Testis (tissue), 3 donors: ENCODE data around the gene PROK1. TPM values are rescaled to one million over a fixed set of nuclear protein-coding genes. Genes with fewer than 3 reads are reported as not detected.

Experiments used
- DNase-seq: peaks from one replicate; pipeline ENCODE4 v3.0.0-alpha.2; 2019
- H3K27ac ChIP-seq, 2 donors: fragments of 200-600 bp; sonication (generic); one replicate each; pipeline ENCODE4 v1.5.1; 2019
- H3K27me3 ChIP-seq: fragments of 200-600 bp; sonication (generic); one replicate; pipeline ENCODE4 v1.5.1; 2019
- H3K36me3 ChIP-seq: fragments of 200-600 bp; sonication (generic); one replicate; pipeline ENCODE4 v1.5.1; 2017; ENCODE audit warnings: low read depth; ENCODE audit errors: missing control alignments
- H3K4me1 ChIP-seq: fragments of 200-600 bp; sonication (generic); one replicate; pipeline ENCODE4 v1.5.1; 2019
- H3K4me3 ChIP-seq, 2 donors: fragments of 200-600 bp; sonication (generic); one replicate each; pipeline ENCODE4 v1.5.1; 2017 to 2019
- H3K9me3 ChIP-seq: fragments of 200-600 bp; sonication (generic); one replicate; pipeline ENCODE4 v1.5.1; 2017
- CTCF ChIP-seq, 3 experiments: fragments of 450-650 bp in 2 of 3; fragments of 200-600 bp in 1 of 3; sonication (generic) in 1 of 3; IDR thresholded peaks; one replicate each; pipeline ENCODE4 v1.5.1; 2016 to 2019; ENCODE audit warnings: antibody characterized with exemption in 3 of 3, mild to moderate bottlenecking in 2 of 3, moderate library complexity in 1 of 3
- POLR2A ChIP-seq: fragments of 450-650 bp; IDR thresholded peaks from one replicate; pipeline ENCODE4 v1.6.1; 2017; ENCODE audit warnings: antibody characterized with exemption, mild to moderate bottlenecking, moderate library complexity
- WGBS, 2 donors: methylation state at CpG; one replicate each; pipeline ENCODE4 v1.1.5; 2018; 5-methylcytosine and 5-hydroxymethylcytosine counted together
- intact Hi-C: fragments of 100-400 bp; cut with DNase I; formaldehyde crosslinking; loops from one replicate; pipeline ENCODE4 v1.15.1; 2023; ENCODE audit warnings: low total_unique reads
- polyA plus RNA-seq: library from polyadenylated mRNA; stranded (reverse); fragments of 350-450 nt; fragmentation: Illumina TruSeq; extraction: RNeasy Lipid Tissue Mini Kit (QIAGEN cat#74804); gene quantifications from one replicate; pipeline ENCODE4 v1.2.3, GENCODE V29; 2014; ENCODE audit warnings: low read depth, low replicate concordance; ENCODE audit not compliant: insufficient read depth
- total RNA-seq, 2 donors: library from RNA; depleted of rRNA; stranded (reverse); fragments of >200 nt; gene quantifications; one replicate each; pipeline ENCODE4 v1.2.3, GENCODE V29; 2016

Gene PROK1
- total and polyA plus RNA-seq, 3 donors from 2014 or later: 50.4 to 85.5 (median 70.6) TPM

- intact Hi-C loops: loop anchor here (10.0 kb wide), 1 partner anchor 271 kb away; no protein-coding TSS in a partner anchor
- DNase-seq: no peak
- TF ChIP-seq CTCF (IDR thresholded peaks at IDR 0.05) (no peak), POLR2A (no peak)
- no peaks in the 10 kb centered on the region for H3K27me3 ChIP-seq
- no peak overlapping the region for H3K4me3 ChIP-seq
- no peaks in the 10 kb centered on the region for H3K9me3 ChIP-seq
- no peaks in the 10 kb centered on the region for H3K36me3 ChIP-seq
- no peak overlapping the region for H3K27ac ChIP-seq
- peaks cover 9% of the 10 kb centered on the region for H3K4me1 ChIP-seq
- 85 to 88% methylated on average over 7 of the region's 7 CpGs for WGBS, 2 donors
These were observed 14.9 kb downstream of the PROK1 start for GRCh38 chr1:110465814-110466380.

GRCh38 chr1:110466646-110467280, 15.8 kb downstream of the PROK1 start:
- no peaks in the 10 kb centered on the region for H3K9me3 ChIP-seq
- no peak overlapping the region for H3K27ac ChIP-seq
- H3K27me3 ChIP-seq: no peaks in the 10 kb centered on the region
- WGBS, 2 donors: 48 to 51% methylated on average over 8 of the region's 8 CpGs
- TF ChIP-seq CTCF (IDR thresholded peaks at IDR 0.05): no peak
- no peak for TF ChIP-seq POLR2A
- no peaks in the 10 kb centered on the region for H3K36me3 ChIP-seq
- intact Hi-C loops: loop anchor here (10.0 kb wide), 1 partner anchor 272 kb away; no protein-coding TSS in a partner anchor
- peaks cover 9% of the 10 kb centered on the region for H3K4me1 ChIP-seq
- no peak overlapping the region for H3K4me3 ChIP-seq
- no peak for DNase-seq

GRCh38 chr1:110471131-110471530, 20.2 kb downstream of the PROK1 start:
- intact Hi-C loops: no loop called here

GRCh38 chr1:110472546-110472945, 21.6 kb downstream of the PROK1 start:
- H3K9me3 ChIP-seq: no peaks in the 10 kb centered on the region
- WGBS, 2 donors: 71 to 92% methylated on average over 3 to 10 of the region's 10 CpGs
- TF ChIP-seq POLR2A (no peak), CTCF (IDR thresholded peaks at IDR 0.05) (no peak)
- intact Hi-C loops: no loop called here
- H3K4me1 ChIP-seq: peaks cover 1% of the 10 kb centered on the region
- H3K27me3 ChIP-seq: no peaks in the 10 kb centered on the region
- H3K4me3 ChIP-seq: no peak overlapping the region
- no peak for DNase-seq
- H3K27ac ChIP-seq: no peak overlapping the region
- H3K36me3 ChIP-seq: no peaks in the 10 kb centered on the region

More at GRCh38 chr1:110471131-110471530, 20.2 kb downstream of the PROK1 start:
- H3K9me3 ChIP-seq: no peaks in the 10 kb centered on the region
- peaks cover 8% of the 10 kb centered on the region for H3K4me1 ChIP-seq
- no peaks in the 10 kb centered on the region for H3K36me3 ChIP-seq
- no peak for DNase-seq
- WGBS, 2 donors: 82 to 85% methylated on average over 3 of the region's 3 CpGs
- no peak overlapping the region for H3K4me3 ChIP-seq
- no peak for TF ChIP-seq CTCF (IDR thresholded peaks at IDR 0.05)
- TF ChIP-seq POLR2A: no peak
- no peak overlapping the region for H3K27ac ChIP-seq
- no peaks in the 10 kb centered on the region for H3K27me3 ChIP-seq
